H1 (cell line): Measurements from ENCODE around the gene PRC1. TPM values are rescaled to one million over a fixed set of nuclear protein-coding genes. Genes with fewer than 3 reads are reported as not detected.

Source experiments
- EZH2 ChIP-seq: fragments of 200-600 bp; sonication (generic); IDR thresholded peaks from 2 replicates; pipeline ENCODE4 v1.7.1; 2012; ENCODE audit warnings: low read depth, mild to moderate bottlenecking, moderate library complexity, low read length, inconsistent platforms; ENCODE audit not compliant: severe bottlenecking
- GABPA ChIP-seq: IDR thresholded peaks from 2 replicates; pipeline ENCODE4 v1.6.1; 2011; ENCODE audit warnings: mild to moderate bottlenecking, low read length, moderate library complexity, borderline replicate concordance; ENCODE audit not compliant: insufficient read depth
- RXRA ChIP-seq: IDR thresholded peaks from 2 replicates; pipeline ENCODE4 v1.6.1; 2011; ENCODE audit warnings: low read depth, mild to moderate bottlenecking, low read length, moderate library complexity; ENCODE audit not compliant: insufficient read depth
- ZNF274 ChIP-seq: IDR thresholded peaks from 2 replicates; pipeline ENCODE4 v1.7.0; 2012; ENCODE audit warnings: low read length, borderline replicate concordance; ENCODE audit errors: extremely low read depth
- polyA plus RNA-seq, 7 experiments: library from polyadenylated mRNA; depleted of rRNA in 3 of 7; stranded (reverse) in 5 of 7; unstranded in 2 of 7; fragments of >200 nt in 5 of 7; fragments of 200-250 nt in 2 of 7; gene quantifications; 1 replicate in 5 of 7; 2 replicates in 1 of 7; 4 replicates in 1 of 7; pipeline versions ENCODE4 v1.2.1 to v1.2.3, GENCODE V29; 2011 to 2013; ENCODE audit warnings: missing spikeins in 2 of 7, mixed read lengths in 2 of 7
- total RNA-seq: library from RNA; stranded (reverse); fragmentation: NEBNext Ultra II Directional; extraction: Animal tissue kit (Norgen Biotek cat#: 25700); gene quantifications from 2 replicates; pipeline ENCODE4 v1.2.1, GENCODE V29; 2021
- TF ChIP-seq, protein P1 (sequence below): IDR thresholded peaks from 2 replicates; pipeline ENCODE4 v1.6.1; 2011; ENCODE audit warnings: low read length, improper control_type of control experiment

PRC1 gene
- total and polyA plus RNA-seq, 2 of the 8 experiments (the other 6 are each of a cell fraction or from before 2014, with no cell fraction given), result 90.7 to 181 TPM

DNA sequence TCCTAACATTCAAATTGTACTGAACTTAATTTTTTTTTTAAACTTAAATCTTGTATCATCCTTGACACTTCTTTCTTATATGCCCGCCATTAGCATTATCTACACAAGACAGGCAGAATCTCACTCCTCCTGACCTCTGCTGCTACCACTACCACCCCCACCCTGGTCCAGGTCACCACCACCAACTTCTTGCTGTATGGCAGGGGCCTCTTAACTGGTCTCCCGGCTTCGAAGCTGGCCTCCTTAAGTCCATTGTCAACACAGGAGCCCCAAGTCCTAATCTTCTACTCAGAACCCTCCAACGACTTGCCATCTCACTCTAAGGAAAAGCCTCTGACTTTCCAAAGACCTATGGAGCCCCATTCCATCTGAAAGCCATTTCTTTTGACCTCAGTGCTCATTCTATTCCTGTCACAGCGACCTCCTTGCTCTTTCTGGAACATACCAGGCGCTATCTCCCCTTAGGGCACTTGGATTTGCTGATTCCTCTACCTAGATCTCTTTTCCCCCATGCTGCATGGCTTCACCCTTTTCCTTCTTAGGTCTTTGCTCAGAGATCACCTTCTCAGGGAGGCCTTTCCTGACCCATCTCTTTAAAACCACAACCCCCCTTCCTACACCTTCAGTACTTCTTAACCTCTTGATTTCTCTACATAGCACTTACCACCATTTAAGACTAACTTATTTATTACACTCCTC lies 2.6 kb downstream of the PRC1 start (continued):
- TF ChIP-seq RXRA (no peak), GABPA (no peak), ZNF274 (no peak), EZH2 (no peak)
- TF ChIP-seq, protein P1, sequence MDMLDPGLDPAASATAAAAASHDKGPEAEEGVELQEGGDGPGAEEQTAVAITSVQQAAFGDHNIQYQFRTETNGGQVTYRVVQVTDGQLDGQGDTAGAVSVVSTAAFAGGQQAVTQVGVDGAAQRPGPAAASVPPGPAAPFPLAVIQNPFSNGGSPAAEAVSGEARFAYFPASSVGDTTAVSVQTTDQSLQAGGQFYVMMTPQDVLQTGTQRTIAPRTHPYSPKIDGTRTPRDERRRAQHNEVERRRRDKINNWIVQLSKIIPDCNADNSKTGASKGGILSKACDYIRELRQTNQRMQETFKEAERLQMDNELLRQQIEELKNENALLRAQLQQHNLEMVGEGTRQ, result no peak
